ENCODE data around the gene OR10C1. TPM values are rescaled to one million over a fixed set of nuclear protein-coding genes. Genes with fewer than 3 reads are reported as not detected.

The OR10C1 gene
- polyA plus RNA-seq, 1 donor: not detected

DNA sequence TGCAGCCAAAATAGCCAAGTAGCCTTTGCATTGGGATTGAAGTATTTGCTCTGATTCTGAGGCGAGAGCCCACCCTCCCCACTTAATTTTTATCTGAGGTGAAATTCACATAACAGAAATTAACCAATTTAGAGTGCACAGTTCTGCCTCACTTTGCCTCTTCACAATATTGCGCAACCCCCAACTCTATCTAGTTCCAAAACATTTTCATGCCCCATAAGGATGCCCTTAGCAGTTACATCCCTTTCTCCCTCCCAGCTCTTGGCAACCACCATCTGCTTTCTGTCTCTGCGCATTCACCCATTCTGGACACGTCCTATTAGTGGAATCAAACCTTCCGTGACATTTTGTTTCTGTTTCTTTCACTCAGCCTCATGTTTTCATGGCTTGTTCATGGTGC, 39.6 kb downstream of the OR10C1 start:
- DNase-seq: no peak

DNA sequence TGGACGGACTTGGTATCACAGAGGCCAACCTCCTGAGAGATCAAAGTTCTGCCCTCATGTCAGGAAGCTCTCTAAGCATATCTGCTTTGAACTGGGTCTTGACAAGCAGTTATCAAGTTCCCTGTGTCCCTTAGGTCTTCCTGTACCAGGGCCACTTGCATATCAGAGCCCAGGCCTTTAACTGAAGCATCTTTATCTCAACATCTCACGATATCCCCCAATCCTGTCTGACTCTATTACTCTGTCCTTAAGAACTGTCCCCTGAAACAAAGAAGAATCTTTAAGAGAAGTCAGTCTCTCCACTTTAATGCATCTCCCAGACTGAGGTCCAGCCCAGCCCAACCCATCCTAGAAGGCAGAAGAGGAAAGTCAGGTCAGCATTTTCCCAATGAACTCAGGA, 40.5 kb downstream of the OR10C1 start:
- DNase-seq: no peak

DNA sequence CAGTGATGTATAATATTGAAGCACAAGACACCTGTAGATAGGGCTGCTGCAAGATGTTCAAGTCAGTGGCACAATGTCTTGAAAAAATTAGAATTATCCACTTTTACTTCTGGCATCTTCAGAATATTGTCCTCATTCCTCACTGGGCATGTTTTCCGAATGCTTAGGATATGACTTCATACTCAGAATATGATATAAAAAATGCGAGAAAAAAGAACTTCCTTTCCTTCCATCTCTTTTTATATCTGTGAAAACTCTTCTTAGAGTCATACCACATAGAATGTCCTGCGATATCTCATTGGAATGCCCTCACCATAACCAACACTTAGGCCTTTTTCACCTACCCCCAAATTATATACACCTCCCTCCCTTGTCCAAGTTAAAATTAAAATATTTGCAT, 44.1 kb downstream of the OR10C1 start:
- DNase-seq: no peak

DNA sequence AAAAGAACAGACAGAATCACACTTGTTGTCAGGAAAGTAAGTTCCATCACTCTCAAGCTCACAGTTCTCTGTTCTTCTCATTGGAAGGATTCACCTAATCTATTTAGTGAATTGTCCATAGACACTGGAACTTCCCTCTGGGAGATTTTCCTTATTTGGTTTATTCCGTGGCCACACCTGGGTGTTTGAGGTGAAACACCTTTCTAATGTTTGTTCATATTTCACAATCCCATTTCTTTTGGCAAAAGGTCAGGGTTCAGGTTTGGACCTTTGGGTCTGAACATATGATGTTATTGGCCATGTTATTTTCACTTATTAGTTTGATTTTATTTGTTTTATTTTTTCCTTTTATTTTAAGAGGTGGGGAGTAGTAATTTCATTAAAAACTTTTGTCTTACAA, 44.6 kb downstream of the OR10C1 start:
- no peak for DNase-seq

DNA sequence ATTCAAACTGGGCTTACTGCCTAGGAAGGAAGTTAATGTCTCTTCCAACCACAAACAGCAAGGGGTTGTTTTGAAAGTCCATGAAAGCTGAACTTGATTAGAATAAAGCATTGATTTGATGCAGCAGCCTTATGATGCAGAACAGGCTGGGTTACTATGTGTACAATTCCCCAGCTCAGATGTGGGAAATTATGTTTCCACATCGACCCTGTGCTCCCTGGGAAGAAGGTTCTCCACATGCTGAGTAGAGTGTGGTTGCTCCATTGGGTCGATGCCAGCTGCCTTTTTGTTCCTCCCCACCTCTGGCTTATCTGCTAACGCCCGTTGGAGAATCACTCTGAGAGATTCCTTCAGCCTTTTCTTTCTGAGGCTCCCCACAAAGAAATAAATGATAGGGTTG, 47.5 kb downstream of the OR10C1 start:
- DNase-seq: no peak

DNA sequence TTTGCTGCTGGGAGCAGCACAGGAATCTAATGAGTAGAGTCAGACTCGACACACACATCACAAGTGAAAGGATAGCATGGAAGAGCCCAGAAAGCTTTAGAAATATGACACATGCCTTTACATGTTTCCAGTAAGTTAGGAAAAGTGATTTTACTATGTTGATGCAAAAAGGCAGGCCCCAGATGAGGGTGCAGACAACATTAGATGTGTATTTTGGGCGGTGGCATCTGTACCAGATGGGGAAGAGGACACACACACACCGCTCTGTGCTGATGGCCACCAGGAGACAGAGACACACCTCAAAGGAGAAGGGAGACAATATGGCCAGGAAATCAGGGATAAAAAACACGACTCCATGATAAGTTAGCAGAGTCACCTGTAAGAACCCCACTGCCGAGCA, 48.0 kb downstream of the OR10C1 start:
- DNase-seq: no peak

DNA sequence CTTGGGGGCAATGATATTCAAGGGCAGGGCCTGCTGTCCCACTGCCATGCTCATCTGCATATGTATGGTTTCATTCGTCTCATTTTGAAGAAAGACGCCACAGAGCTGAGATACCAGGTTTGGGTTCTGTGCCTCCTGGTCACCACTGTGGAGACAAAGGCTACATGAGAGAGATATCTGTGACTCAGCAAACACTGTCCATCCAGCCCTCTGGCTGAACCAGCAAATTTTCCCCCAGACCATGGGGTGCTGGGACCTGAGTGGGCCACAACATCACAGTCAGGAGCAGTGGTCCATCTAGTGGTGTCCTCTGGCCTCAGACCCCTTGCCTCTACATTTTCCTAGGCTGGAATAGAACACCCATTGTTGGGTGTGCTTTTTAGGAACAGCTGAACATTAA, 48.6 kb downstream of the OR10C1 start, which contains the start of gene MAS1L:
Gene MAS1L (minus strand): TSS at position 297 of the 400 bp plus-strand sequence. CDS start 54 bp downstream, at position 243.
- no peak for DNase-seq

DNA sequence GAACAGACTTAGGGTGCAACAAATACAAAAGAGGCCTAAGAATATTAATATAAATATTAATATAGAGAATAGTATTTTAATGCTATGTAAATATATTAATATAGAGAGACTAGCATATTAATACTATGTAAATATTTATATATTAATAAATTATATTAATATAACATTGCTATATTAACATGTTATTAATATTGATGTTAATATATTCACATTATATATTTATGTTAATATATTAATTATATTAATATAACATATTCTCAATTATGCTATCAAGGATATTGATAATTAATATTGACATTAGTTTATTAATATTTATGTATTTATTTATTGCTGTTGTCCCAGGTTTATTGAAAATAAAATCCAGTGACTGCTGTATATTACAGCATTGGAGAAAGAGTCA, 49.8 kb downstream of the OR10C1 start:
- DNase-seq: no peak

DNA sequence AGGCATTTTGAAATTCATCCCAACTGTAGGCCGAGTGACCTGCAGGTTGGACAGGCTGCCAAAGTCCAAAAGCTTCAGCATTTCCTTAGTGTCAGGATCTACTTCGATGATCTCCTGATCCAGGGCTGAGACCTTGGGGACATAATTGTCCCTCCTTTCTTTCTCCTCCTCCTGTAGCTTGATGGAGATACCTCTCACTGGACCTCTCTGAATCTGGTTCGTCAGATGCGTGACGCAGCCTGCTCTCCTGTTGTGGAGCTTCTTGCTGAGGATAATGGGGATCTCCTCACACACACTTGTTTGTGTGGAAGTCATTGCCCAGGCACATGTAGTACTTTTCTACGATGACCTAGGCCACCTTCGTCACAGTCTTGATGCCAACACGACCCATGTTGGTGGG, 50.2 kb downstream of the OR10C1 start:
- no peak for DNase-seq

DNA sequence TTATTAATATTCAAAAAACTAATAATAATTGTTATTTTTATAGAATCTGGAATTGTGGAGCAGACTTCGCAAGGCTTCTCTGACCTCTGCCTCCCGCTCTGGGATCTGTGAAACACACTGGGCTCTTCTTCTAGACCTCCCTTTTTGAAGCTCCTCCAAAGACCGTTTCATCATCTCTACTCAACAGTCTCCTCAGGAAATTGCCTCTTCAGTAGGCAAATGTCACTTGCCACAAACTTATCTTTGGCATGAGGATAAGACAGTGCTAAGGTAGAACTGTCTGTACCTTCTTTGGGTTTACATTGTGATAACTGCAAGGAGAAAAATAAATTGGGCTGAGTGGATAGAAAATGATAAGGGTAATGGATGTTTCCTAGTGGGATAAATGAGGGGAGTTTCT, 50.9 kb downstream of the OR10C1 start:
- no peak for DNase-seq

DNA sequence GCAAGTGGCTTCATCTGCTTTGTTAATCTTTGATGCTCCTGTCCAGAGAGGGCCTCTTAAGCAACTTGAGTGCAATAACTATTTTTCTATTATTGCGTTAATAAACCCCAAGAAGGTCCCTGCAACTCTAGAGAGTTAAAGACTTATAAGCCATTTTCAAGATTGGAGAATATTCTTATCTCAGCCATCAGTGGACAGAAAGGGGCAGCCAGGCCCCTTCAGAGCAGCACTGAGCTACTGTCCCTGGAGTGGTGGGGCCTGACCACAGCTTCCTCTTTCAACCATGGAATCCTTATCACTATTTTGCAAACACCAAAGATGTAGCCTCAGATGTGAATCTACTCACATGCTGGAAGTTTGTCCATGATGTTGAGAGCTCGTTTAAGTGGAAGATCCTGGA, 51.4 kb downstream of the OR10C1 start:
- DNase-seq: no peak

Other genes starting within 250 kb of the OR10C1 start
- gene OR14J1, start 137.6 kb upstream of the OR10C1 start, polyA plus RNA-seq (ENCODE audit: insufficient read length): 0.06 TPM
- not detected for gene OR5V1, start 70.4 kb upstream of the OR10C1 start, polyA plus RNA-seq (ENCODE audit: insufficient read length)
- gene OR12D3, start 64.0 kb upstream of the OR10C1 start, polyA plus RNA-seq (ENCODE audit: insufficient read length): not detected
- gene OR12D2, start 43.7 kb upstream of the OR10C1 start, polyA plus RNA-seq (ENCODE audit: insufficient read length): not detected
- not detected for gene OR12D1, start 24.4 kb upstream of the OR10C1 start, polyA plus RNA-seq (ENCODE audit: insufficient read length)
- not detected for gene OR11A1, start 17.8 kb downstream of the OR10C1 start, polyA plus RNA-seq (ENCODE audit: insufficient read length)
- not detected for gene OR2H1, start 17.8 kb downstream of the OR10C1 start, polyA plus RNA-seq (ENCODE audit: insufficient read length)
- not detected for gene MAS1L, start 48.6 kb downstream of the OR10C1 start, polyA plus RNA-seq (ENCODE audit: insufficient read length)
- gene UBD, start 120.4 kb downstream of the OR10C1 start, polyA plus RNA-seq (ENCODE audit: insufficient read length): 0.25 TPM
- not detected for gene OR2H2, start 145.8 kb downstream of the OR10C1 start, polyA plus RNA-seq (ENCODE audit: insufficient read length)
- 31.1 TPM for gene GABBR1, start 193.9 kb downstream of the OR10C1 start, polyA plus RNA-seq (ENCODE audit: insufficient read length)
- not detected for gene MOG, start 217.8 kb downstream of the OR10C1 start, polyA plus RNA-seq (ENCODE audit: insufficient read length)
- gene ZFP57, start 241.8 kb downstream of the OR10C1 start, polyA plus RNA-seq (ENCODE audit: insufficient read length): not detected

Data from hindlimb muscle (tissue), 1 donor.